ENCODE data around the gene DOCK4. TPM values are rescaled to one million over a fixed set of nuclear protein-coding genes. Genes with fewer than 3 reads are reported as not detected.

The DOCK4 gene
- total and polyA plus RNA-seq, 7 donors: 3.0 to 28.5 (median 14.1) TPM

- DNase-seq: no peak
- Histone ChIP-seq H3K4me3 (no peak overlapping the region), H3K9me3 (no peaks in the 10 kb centered on the region), H3K4me1 (no peaks in the 10 kb centered on the region), H3K27ac (no peak overlapping the region), H3K36me3 (no peaks in the 10 kb centered on the region), H3K27me3 (no peaks in the 10 kb centered on the region)
- intact Hi-C loops (cut with DNase I): no loop called here
- 82 to 91% methylated on average over 4 of the region's 4 CpGs for WGBS, 2 donors
- TF ChIP-seq CTCF (IDR thresholded peaks at IDR 0.05) (no peak), EP300 (IDR thresholded peaks at IDR 0.05) (no peak), POLR2A (IDR thresholded peaks at IDR 0.05) (no peak), POLR2AphosphoS5 (IDR thresholded peaks at IDR 0.05) (no peak)
Measured at GRCh38 chr7:112154690-112155089, 51.5 kb downstream of the DOCK4 start.

DNA sequence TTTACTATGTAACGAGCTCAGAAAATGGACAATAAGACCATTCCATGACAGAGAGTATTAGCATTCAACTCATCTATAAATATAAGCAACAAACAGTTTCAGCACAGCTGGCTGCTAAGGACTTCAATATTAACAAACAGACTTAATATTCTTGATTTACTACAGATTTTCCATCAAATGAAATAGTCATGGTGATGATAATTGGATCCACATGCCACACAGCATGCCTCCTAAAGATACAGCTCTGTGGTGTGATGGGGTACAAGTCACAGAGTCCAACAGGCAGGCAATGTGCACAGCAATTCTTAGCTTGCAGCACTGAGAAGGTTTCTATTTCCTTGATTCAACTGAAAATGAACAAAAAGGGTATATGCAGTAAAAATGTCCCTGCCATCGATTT lies 54.0 kb downstream of the DOCK4 start:
- no peaks in the 10 kb centered on the region for H3K9me3 ChIP-seq
- H3K27me3 ChIP-seq: no peaks in the 10 kb centered on the region
- H3K4me3 ChIP-seq: no peak overlapping the region
- H3K27ac ChIP-seq: no peak overlapping the region
- no peaks in the 10 kb centered on the region for H3K4me1 ChIP-seq
- intact Hi-C loops (cut with DNase I): no loop called here
- no peak for DNase-seq
- no peaks in the 10 kb centered on the region for H3K36me3 ChIP-seq
- 83% methylated on average over 2 of the region's 2 CpGs for WGBS, 2 donors
- TF ChIP-seq POLR2A (IDR thresholded peaks at IDR 0.05) (no peak), CTCF (IDR thresholded peaks at IDR 0.05) (no peak), EP300 (IDR thresholded peaks at IDR 0.05) (no peak), POLR2AphosphoS5 (IDR thresholded peaks at IDR 0.05) (no peak)

- intact Hi-C loops (cut with DNase I): no loop called here
- no peak overlapping the region for H3K27ac ChIP-seq
- no peak for DNase-seq
- H3K4me3 ChIP-seq: no peak overlapping the region
- H3K36me3 ChIP-seq: no peaks in the 10 kb centered on the region
- H3K27me3 ChIP-seq: no peaks in the 10 kb centered on the region
- no peaks in the 10 kb centered on the region for H3K4me1 ChIP-seq
- no peak for TF ChIP-seq CTCF (IDR thresholded peaks at IDR 0.05)
- TF ChIP-seq POLR2AphosphoS5 (IDR thresholded peaks at IDR 0.05): no peak
- no peak for TF ChIP-seq EP300 (IDR thresholded peaks at IDR 0.05)
- no peak for TF ChIP-seq POLR2A (IDR thresholded peaks at IDR 0.05)
- WGBS, 2 donors: 87 to 88% methylated on average over 5 of the region's 5 CpGs
- H3K9me3 ChIP-seq: no peaks in the 10 kb centered on the region
Measured at GRCh38 chr7:112150823-112151641, 55.2 kb downstream of the DOCK4 start.

GRCh38 chr7:112149734-112150133 lies 56.5 kb downstream of the DOCK4 start:
- H3K4me1 ChIP-seq: peaks cover 0 to 2% (median 0%) of the 10 kb centered on the region in 4 donors
- H3K27ac ChIP-seq: no peak overlapping the region
- no peaks in the 10 kb centered on the region for H3K9me3 ChIP-seq
- no peaks in the 10 kb centered on the region for H3K36me3 ChIP-seq
- TF ChIP-seq POLR2A (IDR thresholded peaks at IDR 0.05) (no peak), EP300 (IDR thresholded peaks at IDR 0.05) (no peak), CTCF (IDR thresholded peaks at IDR 0.05) (no peak), POLR2AphosphoS5 (IDR thresholded peaks at IDR 0.05) (no peak)
- intact Hi-C loops (cut with DNase I): no loop called here
- no peaks in the 10 kb centered on the region for H3K27me3 ChIP-seq
- no peak for DNase-seq
- 87 to 96% methylated on average over 2 of the region's 2 CpGs for whole genome bisulfite sequencing, 2 donors
- no peak overlapping the region for H3K4me3 ChIP-seq
